ENCODE data around the gene UTP20.

The UTP20 gene

DNA sequence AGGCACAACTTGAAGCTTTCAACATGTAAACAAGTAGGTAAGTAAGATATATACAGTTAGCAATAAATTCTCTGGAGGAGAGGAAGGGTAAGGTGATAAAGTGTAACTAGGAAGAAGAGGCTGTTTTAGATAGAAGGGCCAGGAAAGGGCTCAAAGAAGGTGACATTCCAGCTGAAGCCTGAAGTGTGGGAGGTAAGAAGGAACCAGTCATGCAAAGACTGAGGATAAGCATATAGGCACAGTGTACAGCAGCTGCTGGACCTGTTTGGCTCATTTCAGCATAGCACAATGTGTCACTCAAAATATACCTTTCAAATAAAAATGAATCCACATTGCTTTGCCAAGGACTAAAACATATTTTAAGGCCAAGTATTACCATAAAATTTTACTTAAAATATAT lies 156.2 kb downstream of the UTP20 start:
- DNase-seq (ENCODE audit: low read depth in 2 of 2), result no peak

Measured in stimulated activated CD8-positive, alpha-beta memory T cell treated with anti-CD3 and anti-CD28 coated beads, Interleukin-7, amount 100 ng/mL, for 1 hour (primary cell).